ENCODE results near the gene TTLL10. TPM values are rescaled to one million over a fixed set of nuclear protein-coding genes. Genes with fewer than 3 reads are reported as not detected.

Gene TTLL10
- total RNA-seq, 1 donor: not detected

DNA sequence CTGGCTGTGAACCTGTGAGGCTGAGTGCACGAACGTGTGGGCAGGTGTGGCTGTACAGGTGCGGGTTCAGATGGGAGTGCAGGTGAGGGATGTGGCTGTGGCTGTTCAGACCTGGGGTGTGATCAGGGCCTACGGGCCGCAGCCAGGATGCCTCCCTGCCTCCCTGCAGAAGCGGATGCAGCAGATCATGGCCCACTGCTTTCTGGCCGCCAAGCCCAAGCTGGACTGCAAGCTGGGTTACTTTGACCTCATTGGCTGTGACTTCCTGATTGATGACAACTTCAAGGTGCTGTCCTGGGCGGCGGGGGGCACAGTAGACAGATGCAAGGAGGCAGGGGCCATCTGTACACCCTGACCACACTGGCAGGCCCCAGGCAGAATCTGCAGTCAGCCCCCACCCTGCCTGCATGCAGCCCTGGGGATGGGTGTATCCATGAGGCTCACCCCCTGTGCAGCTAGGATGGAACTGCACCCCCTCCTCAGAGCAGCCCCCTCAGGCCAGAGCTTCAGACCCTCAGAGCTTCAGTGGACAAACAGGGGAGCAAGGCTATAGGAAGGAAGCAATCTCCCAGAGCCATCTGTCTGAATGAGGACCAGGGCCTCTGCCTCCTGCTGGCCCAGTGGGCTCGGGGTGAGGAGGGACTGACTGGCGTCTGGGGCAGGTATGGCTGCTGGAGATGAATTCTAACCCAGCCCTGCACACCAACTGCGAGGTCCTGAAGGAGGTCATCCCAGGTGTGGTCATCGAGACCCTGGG lies 22.9 kb downstream of the TTLL10 start:
- DNase-seq (ENCODE audit: low read depth): no peak
- TF ChIP-seq, protein P1, sequence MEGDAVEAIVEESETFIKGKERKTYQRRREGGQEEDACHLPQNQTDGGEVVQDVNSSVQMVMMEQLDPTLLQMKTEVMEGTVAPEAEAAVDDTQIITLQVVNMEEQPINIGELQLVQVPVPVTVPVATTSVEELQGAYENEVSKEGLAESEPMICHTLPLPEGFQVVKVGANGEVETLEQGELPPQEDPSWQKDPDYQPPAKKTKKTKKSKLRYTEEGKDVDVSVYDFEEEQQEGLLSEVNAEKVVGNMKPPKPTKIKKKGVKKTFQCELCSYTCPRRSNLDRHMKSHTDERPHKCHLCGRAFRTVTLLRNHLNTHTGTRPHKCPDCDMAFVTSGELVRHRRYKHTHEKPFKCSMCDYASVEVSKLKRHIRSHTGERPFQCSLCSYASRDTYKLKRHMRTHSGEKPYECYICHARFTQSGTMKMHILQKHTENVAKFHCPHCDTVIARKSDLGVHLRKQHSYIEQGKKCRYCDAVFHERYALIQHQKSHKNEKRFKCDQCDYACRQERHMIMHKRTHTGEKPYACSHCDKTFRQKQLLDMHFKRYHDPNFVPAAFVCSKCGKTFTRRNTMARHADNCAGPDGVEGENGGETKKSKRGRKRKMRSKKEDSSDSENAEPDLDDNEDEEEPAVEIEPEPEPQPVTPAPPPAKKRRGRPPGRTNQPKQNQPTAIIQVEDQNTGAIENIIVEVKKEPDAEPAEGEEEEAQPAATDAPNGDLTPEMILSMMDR (IDR thresholded peaks at IDR 0.05; ENCODE audit: insufficient read depth, low read depth, low read length): no peak
- no peak overlapping the region for H3K4me3 ChIP-seq (ENCODE audit: low read depth, low read length)

DNA sequence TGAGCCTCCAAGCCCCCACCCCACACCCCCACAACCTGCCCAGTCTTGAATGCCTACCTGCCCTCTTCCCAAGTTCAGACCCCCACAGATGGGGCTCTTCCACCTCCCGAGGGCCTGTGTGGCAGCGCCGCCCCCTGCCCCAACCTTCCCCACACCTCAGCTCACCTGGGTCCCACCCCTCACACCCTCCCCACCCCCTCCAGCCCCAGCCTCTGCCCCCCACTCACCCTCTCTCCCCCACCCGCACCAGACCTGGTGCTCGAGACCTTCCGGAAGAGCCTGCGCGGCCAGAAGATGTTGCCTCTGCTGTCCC lies 23.5 kb downstream of the TTLL10 start:
- TF ChIP-seq, protein P1 (IDR thresholded peaks at IDR 0.05; ENCODE audit: insufficient read depth, low read depth, low read length): no peak
- H3K4me3 ChIP-seq (ENCODE audit: low read depth, low read length): no peak overlapping the region
- no peak for DNase-seq (ENCODE audit: low read depth)

DNA sequence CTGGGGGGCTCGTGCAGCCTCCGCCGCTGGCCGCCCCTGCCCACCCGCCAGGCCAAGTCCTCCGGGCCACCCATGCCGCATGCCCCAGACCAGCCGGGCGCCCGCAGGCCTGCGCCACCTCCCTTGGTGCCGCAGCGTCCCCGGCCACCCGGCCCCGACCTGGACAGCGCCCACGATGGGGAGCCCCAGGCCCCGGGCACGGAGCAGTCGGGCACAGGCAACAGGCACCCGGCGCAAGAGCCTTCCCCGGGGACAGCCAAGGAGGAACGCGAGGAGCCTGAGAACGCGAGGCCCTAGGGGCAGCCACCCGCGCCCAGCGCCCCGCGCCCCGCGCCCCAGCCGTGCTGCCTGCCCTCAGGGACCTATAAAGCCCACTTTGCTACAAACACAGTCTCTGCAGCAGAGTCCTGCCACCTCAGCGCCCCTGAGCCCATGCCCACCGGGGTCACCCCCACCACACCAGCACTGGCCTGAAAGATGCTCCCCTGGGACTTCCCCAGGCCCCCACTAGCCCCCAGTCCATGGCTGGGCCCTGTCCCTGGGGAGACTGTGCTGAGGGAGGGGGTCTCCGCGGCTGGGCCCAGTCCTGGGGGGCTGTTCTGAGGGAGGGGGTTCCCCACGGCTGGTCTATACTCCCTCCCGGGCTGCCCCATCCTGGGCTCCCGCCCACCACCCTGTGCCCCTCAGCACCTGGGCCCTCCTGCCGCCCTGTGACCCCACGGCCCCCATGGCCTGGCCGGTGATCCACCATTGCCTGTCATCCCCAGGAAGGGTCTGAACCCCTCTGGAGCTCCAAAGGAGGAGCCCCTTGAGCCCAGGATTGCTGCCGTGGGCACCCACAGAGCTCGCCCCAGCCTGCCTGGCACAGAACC lies 24.1 kb downstream of the TTLL10 start:
- DNase-seq (ENCODE audit: low read depth): no peak
- H3K4me3 ChIP-seq (ENCODE audit: low read depth, low read length): no peak overlapping the region
- TF ChIP-seq, protein P1 (IDR thresholded peaks at IDR 0.05; ENCODE audit: insufficient read depth, low read depth, low read length): no peak

DNA sequence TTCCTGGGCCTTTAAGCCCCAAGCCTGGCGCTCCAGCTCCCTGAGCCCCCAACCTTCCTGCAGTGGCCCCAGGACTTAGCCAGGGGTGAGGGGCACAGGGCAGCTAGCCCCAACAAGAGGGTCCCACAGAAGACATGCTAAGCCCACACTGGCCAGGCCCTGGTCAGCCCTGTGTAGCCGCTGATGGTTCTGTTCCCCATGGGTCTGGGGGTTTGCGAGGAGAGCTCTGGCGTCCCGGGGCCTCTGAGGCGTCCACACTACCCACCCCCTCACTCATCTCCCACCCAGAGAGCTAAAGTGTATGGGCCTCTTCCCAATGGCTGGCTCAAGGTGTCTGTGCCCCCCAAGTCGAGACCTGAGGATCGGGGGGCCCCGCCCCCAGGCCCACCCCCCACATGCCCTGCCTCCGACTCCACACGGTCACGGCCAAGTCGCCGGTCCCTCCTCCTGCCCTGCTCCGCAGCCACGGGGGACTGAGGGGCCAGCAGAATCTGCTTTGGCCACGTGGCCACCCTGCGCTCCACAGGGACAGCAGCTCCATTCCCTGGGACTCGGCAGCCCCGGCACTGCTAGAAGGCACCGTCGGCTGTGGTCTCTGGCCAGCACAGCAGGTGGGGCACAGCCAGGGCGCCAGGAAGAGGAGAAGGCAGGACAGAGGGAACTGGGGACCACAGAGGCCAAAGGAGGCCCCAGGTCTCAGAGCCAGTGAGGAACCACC lies 24.9 kb downstream of the TTLL10 start:
- DNase-seq (ENCODE audit: low read depth): no peak
- H3K4me3 ChIP-seq (ENCODE audit: low read depth, low read length): no peak overlapping the region
- TF ChIP-seq, protein P1 (IDR thresholded peaks at IDR 0.05; ENCODE audit: insufficient read depth, low read depth, low read length): no peak

DNA sequence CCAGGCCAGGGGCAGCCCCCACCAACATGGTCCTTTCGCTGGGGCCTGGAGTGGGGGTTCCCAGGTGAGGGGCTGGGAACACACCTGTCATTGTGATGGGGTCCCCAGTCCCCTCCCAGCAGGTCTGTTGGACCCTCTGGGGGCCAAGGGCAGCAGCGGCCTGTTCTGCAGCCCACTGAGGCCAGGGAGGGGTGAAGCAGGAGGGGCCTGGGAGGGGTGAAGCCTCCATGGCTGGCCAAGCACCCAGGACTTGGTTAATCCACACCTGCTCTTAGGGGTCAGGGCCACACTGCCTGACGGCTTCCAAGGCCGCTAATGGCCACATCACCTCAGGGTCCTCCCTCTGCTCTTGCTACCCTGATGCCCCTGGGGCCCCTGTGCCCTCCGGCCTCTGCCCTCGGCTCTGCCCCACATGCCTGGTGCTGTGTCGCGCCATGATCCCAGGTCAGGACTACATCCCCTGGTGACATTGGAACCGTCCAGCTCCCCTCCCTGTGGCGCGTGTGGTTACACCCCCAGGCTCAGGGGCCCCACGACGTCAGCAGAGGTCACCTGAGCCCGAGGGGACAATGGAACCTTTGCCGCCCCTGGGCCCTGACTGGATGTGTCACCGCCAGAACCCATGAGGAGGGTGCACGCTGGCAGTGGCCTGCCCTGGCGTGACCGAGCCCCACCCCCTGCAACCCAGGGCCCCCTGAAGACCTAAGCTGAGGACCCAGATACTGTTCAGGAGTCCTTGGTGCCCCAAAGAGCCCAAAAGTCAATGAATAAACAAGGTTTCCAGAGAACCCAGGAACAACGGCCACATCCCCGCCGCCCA lies 25.7 kb downstream of the TTLL10 start:
- H3K4me3 ChIP-seq (ENCODE audit: low read depth, low read length): no peak overlapping the region
- no peak for DNase-seq (ENCODE audit: low read depth)
- TF ChIP-seq, protein P1 (IDR thresholded peaks at IDR 0.05; ENCODE audit: insufficient read depth, low read depth, low read length): no peak

Measured in fibroblast of villous mesenchyme (primary cell).